M059J (cell line): Measurements from ENCODE around the gene SLC16A10. TPM values are rescaled to one million over a fixed set of nuclear protein-coding genes. Genes with fewer than 3 reads are reported as not detected.

Experiments used
- DNase-seq: peaks from one replicate; pipeline ENCODE4 v3.0.0-alpha.2; 2012; ENCODE audit warnings: low read depth
- total RNA-seq: library from RNA; depleted of rRNA; stranded (reverse); fragments of >200 nt; shearing (Covaris generic); gene quantifications from 2 replicates; pipeline ENCODE4 v1.2.3, GENCODE V29; 2014; rRNA removed

Gene SLC16A10
- total RNA-seq, 1 experiment from 2014 or later = 1.7 TPM

DNA sequence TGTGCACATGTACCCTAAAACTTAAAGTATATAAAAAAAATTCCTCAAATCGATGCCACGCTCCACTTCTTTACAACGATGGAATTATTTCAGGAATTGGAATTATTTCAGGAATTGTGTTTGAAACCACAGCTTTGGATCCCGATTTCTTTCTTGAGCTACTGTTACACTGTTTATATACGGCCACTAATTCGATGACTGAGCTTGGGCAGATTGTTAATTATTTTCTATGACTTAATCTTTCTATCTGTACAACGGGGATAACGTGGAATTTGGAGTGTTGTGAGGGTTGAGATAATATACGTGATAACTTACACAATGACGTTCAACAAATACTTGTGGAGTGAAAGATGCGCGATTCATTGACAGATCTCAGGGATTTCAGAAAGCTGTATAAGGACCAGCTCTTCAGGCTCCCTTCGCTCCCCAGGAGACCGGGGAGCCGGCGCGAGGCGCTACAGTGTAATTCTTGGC is 171.3 kb downstream of the SLC16A10 start:
- peak; percentile 66 for DNase-seq

DNA sequence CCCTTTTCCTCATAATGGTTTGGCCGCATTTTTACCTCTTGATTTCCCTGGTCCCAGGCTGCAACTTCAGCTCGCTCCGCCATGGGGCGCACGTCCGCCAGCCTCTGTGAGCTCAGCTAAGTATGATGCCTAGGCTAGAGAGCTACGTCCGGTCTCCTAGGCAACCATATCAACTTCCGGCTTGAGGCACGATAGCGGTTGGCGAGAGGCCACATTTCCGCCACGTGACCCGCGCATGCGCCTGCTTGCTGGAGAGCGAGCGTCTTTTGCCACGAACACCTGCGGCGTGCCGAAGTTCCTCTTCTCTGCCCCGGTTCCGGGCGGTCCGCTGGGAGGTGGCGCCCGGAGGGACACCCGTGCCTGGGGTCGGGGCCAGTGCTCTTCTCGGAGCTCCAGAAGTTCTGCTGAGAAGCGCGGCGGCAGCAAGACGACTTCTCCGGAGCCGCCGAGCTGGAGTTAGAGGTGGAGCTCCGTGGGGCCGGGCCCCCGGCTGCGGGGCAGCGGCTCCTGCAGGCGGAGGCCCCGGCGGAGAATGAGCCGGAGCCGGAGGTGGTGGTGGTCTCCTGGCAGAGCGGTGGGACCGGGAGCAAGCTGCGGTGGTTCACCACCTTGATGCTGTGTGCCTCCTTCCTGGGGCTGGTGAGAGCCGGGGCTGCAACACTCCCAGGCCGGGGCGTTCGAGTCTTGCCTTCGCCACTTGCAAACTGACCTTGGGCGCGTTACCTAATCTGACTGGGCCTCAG is 172.0 kb downstream of the SLC16A10 start:
- DNase-seq = peak; percentile 99

DNA sequence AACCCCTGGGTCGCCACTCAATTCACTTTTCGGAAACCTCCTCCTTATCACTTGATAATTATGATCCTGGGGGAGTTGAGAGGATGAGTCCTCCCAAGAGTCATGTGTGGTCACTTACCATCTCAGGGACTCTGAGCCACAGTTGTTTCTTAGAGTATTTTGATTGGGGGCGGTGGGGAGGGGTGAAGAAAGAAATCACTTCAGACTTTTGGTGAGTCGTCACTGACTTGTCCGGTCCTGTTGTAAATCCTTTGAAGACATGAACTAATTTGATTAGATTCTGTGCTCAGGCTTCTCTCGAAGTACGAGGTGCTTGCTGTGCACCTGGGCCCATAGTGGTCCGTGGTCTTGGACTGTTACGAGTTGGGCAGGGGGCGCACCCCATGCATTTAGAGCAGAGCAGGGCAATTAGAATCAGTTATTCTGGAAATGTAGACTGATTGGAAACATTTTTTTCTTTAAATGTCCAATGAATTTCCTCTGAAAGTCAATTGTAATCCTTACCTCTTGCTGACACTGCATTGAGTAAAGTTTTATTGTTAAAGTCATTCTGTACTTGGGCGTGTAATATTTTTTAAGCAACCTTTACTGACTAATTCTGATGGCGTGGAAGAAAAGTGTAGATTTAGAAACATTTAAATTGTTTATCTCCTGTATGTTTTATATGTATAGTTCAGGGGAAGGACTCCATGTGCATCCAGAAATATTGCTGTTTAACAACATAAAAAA is 173.4 kb downstream of the SLC16A10 start:
- peak; percentile 64 for DNase-seq

GRCh38 chr6:111263837-111264236 is 176.5 kb downstream of the SLC16A10 start:
- DNase-seq = peak; percentile 87

- no peak for DNase-seq
These were observed 178.5 kb downstream of the SLC16A10 start for GRCh38 chr6:111265842-111266241.

DNA sequence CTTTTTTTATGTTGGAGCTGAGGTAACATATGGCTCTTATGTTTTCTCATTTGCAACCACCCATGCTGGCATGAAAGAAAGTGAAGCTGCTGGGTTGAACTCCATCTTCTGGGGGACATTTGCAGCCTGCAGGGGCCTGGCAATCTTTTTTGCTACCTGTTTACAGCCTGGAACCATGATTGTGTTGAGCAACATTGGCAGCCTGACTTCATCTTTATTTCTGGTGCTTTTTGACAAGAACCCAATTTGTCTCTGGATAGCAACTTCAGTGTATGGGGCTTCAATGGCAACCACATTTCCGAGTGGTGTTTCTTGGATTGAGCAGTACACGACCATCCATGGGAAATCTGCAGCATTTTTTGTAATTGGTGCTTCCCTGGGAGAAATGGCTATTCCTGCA is 179.0 kb downstream of the SLC16A10 start:
- DNase-seq = no peak

- DNase-seq = no peak
These were observed 180.5 kb downstream of the SLC16A10 start for GRCh38 chr6:111267764-111268333.

GRCh38 chr6:111269401-111269970 is 182.2 kb downstream of the SLC16A10 start:
- DNase-seq = peak; percentile 24

DNA sequence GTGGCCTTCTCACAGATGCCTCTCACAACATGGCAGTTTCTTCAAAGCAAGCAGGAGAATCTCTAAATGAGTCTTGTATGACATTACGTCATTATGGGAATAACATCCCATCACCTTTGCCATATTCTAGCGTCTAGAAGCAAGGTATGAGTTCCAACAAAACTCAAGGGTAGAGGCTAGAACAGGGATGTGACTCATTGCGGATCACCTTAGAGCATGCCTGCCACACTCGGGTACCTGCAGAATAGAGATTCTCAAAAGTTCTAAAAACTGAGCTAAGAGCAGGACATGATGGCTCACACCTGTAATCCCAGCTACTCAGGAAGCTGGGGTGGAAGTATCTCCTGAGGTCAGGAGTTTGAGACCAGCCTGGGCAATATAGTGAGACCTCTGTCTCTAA is 182.8 kb downstream of the SLC16A10 start:
- no peak for DNase-seq

DNA sequence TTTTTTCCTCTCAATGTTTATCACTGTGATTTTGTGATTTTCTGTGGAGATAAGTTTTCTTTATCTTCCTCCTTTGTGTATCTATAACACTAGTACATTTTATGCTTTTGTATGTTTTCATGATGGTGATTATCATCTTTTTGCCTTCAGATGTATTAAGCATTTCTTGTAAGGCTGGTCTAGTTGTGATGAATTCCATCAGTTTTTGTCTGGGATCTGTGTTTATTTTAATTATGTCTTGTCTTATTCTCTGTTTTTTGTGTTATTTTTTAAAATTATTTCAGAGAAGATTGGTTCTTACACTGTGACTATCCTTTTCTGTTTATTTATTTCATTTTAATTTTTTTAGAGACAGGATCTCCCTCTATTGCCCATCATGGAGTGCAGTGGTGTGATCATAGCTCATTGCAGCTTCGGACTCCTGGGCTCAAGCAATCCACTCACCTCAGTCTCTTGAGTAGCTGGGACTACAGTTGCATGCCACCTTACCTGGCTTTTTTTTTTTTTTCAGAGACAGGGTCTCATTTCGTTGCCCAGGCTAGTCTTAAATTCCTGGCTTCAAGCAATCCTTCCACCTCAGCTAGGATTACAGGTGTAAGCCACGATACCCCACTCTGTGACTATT is 187.4 kb downstream of the SLC16A10 start:
- no peak for DNase-seq

- DNase-seq = no peak
These were observed 189.0 kb downstream of the SLC16A10 start for GRCh38 chr6:111276335-111276734.

DNA sequence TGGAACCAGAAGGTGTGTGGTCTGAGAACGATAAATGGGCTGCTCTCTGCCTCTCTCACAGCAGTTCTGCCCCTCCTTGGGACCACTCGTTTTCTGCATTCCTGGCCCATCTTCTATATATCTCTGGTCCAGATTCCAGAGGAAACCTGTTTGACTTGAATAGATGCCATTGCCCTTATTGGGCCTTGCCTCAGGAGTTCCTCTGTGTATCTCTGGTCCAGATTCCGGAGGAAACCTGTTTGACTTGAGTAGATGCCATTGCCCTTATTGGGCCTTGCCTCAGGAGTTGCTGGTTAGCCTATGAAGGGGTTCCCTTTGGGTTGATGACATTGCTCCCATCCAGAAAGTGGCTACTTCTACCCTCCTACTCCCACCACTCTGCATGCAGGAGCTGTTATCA is 189.4 kb downstream of the SLC16A10 start:
- DNase-seq = no peak

DNA sequence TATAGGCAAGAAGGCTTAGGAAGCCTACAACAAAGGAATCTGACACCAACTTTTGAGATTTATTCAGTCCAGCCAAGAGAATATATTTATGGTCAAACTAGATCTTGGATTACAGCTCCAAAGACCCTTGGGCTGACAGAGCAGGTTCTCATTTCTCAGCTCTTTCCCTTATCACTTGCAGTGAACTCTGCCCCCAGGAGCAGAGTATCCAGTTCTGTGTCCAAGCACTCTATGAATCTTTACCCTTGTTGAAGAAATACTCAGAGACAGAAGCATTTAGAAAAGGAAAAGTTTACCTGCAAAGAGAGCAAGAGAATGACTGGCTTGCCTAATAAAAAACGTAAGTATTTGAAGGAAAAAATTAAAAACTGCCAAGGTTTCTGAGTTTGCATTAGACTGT is 190.5 kb downstream of the SLC16A10 start:
- no peak for DNase-seq

DNA sequence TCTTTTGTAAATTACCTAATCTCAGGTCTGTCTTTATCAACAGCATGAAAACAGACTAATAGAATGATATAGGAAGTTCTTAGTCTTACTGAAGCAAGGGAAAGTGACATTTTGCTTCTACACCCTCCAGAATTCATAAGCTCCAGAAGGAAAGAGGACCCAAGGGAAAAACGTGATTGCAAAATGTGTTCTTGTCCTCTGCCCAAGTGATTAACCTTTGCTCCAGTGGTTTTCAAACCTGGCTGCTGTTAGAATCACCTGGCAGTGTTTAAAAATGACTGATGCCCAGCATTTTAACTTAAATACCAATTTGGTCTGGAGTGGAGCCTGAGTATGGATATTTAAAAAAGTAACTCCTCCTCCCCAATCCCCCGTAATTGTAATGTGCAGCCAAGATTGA is 191.4 kb downstream of the SLC16A10 start:
- DNase-seq = no peak

GRCh38 chr6:111280445-111280955 is 193.2 kb downstream of the SLC16A10 start:
- no peak for DNase-seq

Other genes starting within 250 kb of the SLC16A10 start
- gene AMD1, start 212.7 kb upstream of the SLC16A10 start, total RNA-seq = 95.8 and 139 TPM in 2 replicates
- 98.0 and 123 TPM in 2 replicates for gene GTF3C6, start 128.8 kb upstream of the SLC16A10 start, total RNA-seq
- gene RPF2, start 105.5 kb upstream of the SLC16A10 start, total RNA-seq = 44.3 and 70.4 TPM in 2 replicates